H9 (cell line): Measurements from ENCODE around the gene CABYR. TPM values are rescaled to one million over a fixed set of nuclear protein-coding genes. Genes with fewer than 3 reads are reported as not detected.

Experiments used
- DNase-seq: peaks from one replicate; pipeline ENCODE4 v3.0.0-alpha.2; 2017
- H2AFZ ChIP-seq: one replicate; pipeline ENCODE4 v1.6.1; 2013; ENCODE audit warnings: mild to moderate bottlenecking, low read length, control low read depth, moderate library complexity
- H2AK5ac ChIP-seq: 2 replicates; pipeline ENCODE4 v1.6.1; 2013; ENCODE audit warnings: low read length, control low read depth, mixed read lengths; ENCODE audit not compliant: insufficient read length
- H2BK120ac ChIP-seq: one replicate; pipeline ENCODE4 v1.6.1; 2013; ENCODE audit warnings: low read depth, mild to moderate bottlenecking, low read length, control low read depth, inconsistent platforms; ENCODE audit not compliant: poor library complexity, severe bottlenecking
- H2BK12ac ChIP-seq: 2 replicates; pipeline ENCODE4 v1.6.1; 2013; ENCODE audit warnings: low read length, control low read depth, mixed read lengths, low read depth; ENCODE audit not compliant: insufficient read length
- H2BK15ac ChIP-seq: 2 replicates; pipeline ENCODE4 v1.6.1; 2013; ENCODE audit warnings: low read depth, low read length, control low read depth
- H2BK20ac ChIP-seq: one replicate; pipeline ENCODE4 v1.6.1; 2013; ENCODE audit warnings: low read depth, mild to moderate bottlenecking, low read length, control low read depth, inconsistent platforms; ENCODE audit not compliant: poor library complexity, severe bottlenecking
- H2BK5ac ChIP-seq: 2 replicates; pipeline ENCODE4 v1.6.1; 2013; ENCODE audit warnings: low read length, control low read depth, mixed read lengths; ENCODE audit not compliant: insufficient read length
- H3K14ac ChIP-seq: 2 replicates; pipeline ENCODE4 v1.6.1; 2013; ENCODE audit warnings: low read length, control low read depth; ENCODE audit not compliant: insufficient read depth
- H3K18ac ChIP-seq: 2 replicates; pipeline ENCODE4 v1.6.1; 2013; ENCODE audit warnings: low read depth, mild to moderate bottlenecking, mixed read lengths, low read length, control low read depth; ENCODE audit not compliant: insufficient read length
- H3K23ac ChIP-seq: 2 replicates; pipeline ENCODE4 v1.6.1; 2013; ENCODE audit warnings: low read length, control low read depth, mixed read lengths, low read depth; ENCODE audit not compliant: insufficient read length
- H3K23me2 ChIP-seq: 2 replicates; pipeline ENCODE4 v1.6.1; 2013; ENCODE audit warnings: low read depth, mild to moderate bottlenecking, mixed read lengths, low read length, control low read depth; ENCODE audit not compliant: insufficient read length, poor library complexity, severe bottlenecking
- H3K27ac ChIP-seq: 2 replicates; pipeline ENCODE4 v1.5.1; 2013; ENCODE audit warnings: low read length, control low read depth, mixed read lengths, low read depth; ENCODE audit not compliant: insufficient read length
- H3K27me3 ChIP-seq: 2 replicates; pipeline ENCODE4 v1.6.1; 2013; ENCODE audit warnings: low read length, control low read depth, inconsistent platforms; ENCODE audit not compliant: insufficient read depth
- H3K4ac ChIP-seq: 2 replicates; pipeline ENCODE4 v1.6.1; 2013; ENCODE audit warnings: low read depth, mild to moderate bottlenecking, control low read depth, inconsistent platforms, low read length, moderate library complexity
- H3K4me1 ChIP-seq: 2 replicates; pipeline ENCODE4 v1.6.1; 2013; ENCODE audit warnings: low read length, control low read depth, inconsistent platforms; ENCODE audit not compliant: insufficient read depth
- H3K4me2 ChIP-seq: 2 replicates; pipeline ENCODE4 v1.6.1; 2013; ENCODE audit warnings: low read length, control low read depth, mixed read lengths; ENCODE audit not compliant: insufficient read length, insufficient read depth
- H3K56ac ChIP-seq: 2 replicates; pipeline ENCODE4 v1.6.1; 2013; ENCODE audit warnings: low read depth, mild to moderate bottlenecking, mixed read lengths, low read length, control low read depth; ENCODE audit not compliant: insufficient read length
- H3K79me1 ChIP-seq: 2 replicates; pipeline ENCODE4 v1.6.1; 2013; ENCODE audit warnings: low read depth, mild to moderate bottlenecking, moderate library complexity, low read length, control low read depth, inconsistent platforms; ENCODE audit not compliant: insufficient read depth, poor library complexity, severe bottlenecking
- H3K79me2 ChIP-seq: 2 replicates; pipeline ENCODE4 v1.6.1; 2013; ENCODE audit warnings: low read length, control low read depth, inconsistent platforms; ENCODE audit not compliant: insufficient read depth
- H3K9ac ChIP-seq: 2 replicates; pipeline ENCODE4 v1.6.1; 2013; ENCODE audit warnings: low read length, control low read depth, mixed read lengths; ENCODE audit not compliant: insufficient read length; ENCODE audit errors: extremely low read depth
- H3K9me3 ChIP-seq: one replicate; pipeline ENCODE4 v1.6.1; 2013; ENCODE audit warnings: low read depth, low read length, inconsistent platforms; ENCODE audit not compliant: control insufficient read depth
- H3T11ph ChIP-seq: one replicate; pipeline ENCODE4 v1.6.1; 2013; ENCODE audit warnings: mild to moderate bottlenecking, low read length, control low read depth, inconsistent platforms
- H4K20me1 ChIP-seq: one replicate; pipeline ENCODE4 v1.6.1; 2013; ENCODE audit not compliant: control insufficient read depth, insufficient read length, insufficient read depth
- H4K5ac ChIP-seq: 2 replicates; pipeline ENCODE4 v1.6.1; 2013; ENCODE audit warnings: low read depth, mild to moderate bottlenecking, mixed read lengths, low read length, control low read depth; ENCODE audit not compliant: insufficient read length
- H4K8ac ChIP-seq: replicated peaks from 2 replicates; pipeline ENCODE4 v1.6.1; 2013; ENCODE audit warnings: low read length, control low read depth, mixed read lengths, low read depth; ENCODE audit not compliant: insufficient read length
- H4K91ac ChIP-seq: 2 replicates; pipeline ENCODE4 v1.6.1; 2013; ENCODE audit warnings: low read depth, mild to moderate bottlenecking, moderate library complexity, mixed read lengths, low read length, control low read depth; ENCODE audit not compliant: insufficient read length
- H3K27ac Mint-ChIP-seq, 3 experiments: 2 replicates in 2 of 3; 3 replicates in 1 of 3; pipeline ENCODE4 v1.8.0; 2020 to 2021; ENCODE audit warnings: mixed read lengths in 3 of 3, mild to moderate bottlenecking in 1 of 3, moderate library complexity in 1 of 3
- H3K27me3 Mint-ChIP-seq: 2 replicates; pipeline ENCODE4 v1.8.0; 2021; ENCODE audit warnings: low read depth, mild to moderate bottlenecking, moderate library complexity, mixed read lengths
- H3K36me3 Mint-ChIP-seq, 3 experiments: 2 replicates in 2 of 3; 3 replicates in 1 of 3; pipeline ENCODE4 v1.8.0; 2020 to 2021; ENCODE audit warnings: low read depth in 3 of 3, mixed read lengths in 3 of 3; ENCODE audit not compliant: insufficient read depth in 1 of 3
- H3K4me1 Mint-ChIP-seq, 2 experiments: 2 replicates each; pipeline ENCODE4 v1.8.0; 2020; ENCODE audit warnings: mixed read lengths in 2 of 2
- H3K4me3 Mint-ChIP-seq, 2 experiments: 2 replicates in 1 of 2; 3 replicates in 1 of 2; pipeline ENCODE4 v1.8.0; 2020 to 2021; ENCODE audit warnings: mild to moderate bottlenecking in 2 of 2, mixed read lengths in 2 of 2, moderate library complexity in 1 of 2
- H3K9me3 Mint-ChIP-seq, 2 experiments: 2 replicates in 1 of 2; 3 replicates in 1 of 2; pipeline ENCODE4 v1.8.0; 2020; ENCODE audit warnings: mild to moderate bottlenecking in 2 of 2, mixed read lengths in 2 of 2, moderate library complexity in 1 of 2
- WGBS: extraction: QIAGEN DNeasy Blood & Tissue Kit; methylation state at CpG from one replicate; pipeline ENCODE4 v1.1.7; 2013; ENCODE audit warnings: missing lambda C conversion rate, low lambda C conversion rate, mixed read lengths; ENCODE audit not compliant: insufficient read length; ENCODE audit errors: extremely low coverage; 5-methylcytosine and 5-hydroxymethylcytosine counted together
- total RNA-seq: library from RNA; stranded (reverse); gene quantifications from 2 replicates; pipeline ENCODE4 v1.2.1, GENCODE V29; 2021
- TF ChIP-seq, protein P1 (sequence below): fragments of 200-600 bp; sonication (generic); conservative IDR thresholded peaks from 3 replicates; pipeline ENCODE4 v1.8.0; 2021; ENCODE audit warnings: antibody characterized with exemption, mild to moderate bottlenecking

CABYR gene
- total RNA-seq, 1 experiment from 2014 or later: 13.6 TPM

DNA sequence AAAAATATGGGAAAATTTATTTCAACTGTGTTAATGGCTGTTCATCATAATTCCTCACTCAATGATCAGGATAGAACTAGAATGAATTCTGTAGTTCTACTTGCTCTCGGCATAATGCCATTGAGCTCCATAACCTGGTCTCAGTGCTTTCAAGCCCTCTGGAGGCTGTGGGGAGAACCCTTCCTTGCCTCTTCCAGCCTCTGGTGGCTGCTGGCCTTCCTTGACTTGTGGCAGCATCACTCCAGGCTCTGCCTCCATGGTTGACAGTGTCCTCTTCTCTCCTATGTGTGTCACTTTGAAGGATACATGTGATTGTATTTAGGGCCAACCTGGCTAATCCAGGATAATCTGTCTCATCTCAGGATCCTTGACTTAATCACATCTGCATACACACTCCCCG, 26.9 kb upstream of the CABYR start:
- H3K79me2 ChIP-seq: no peaks in the 10 kb centered on the region
- no peak overlapping the region for H3K23ac ChIP-seq
- Mint-ChIP-seq H3K27me3 (no peaks in the 10 kb centered on the region), H3K4me1 (peaks cover 6 to 7% of the 10 kb centered on the region in 2 experiments), H3K9me3 (no peaks in the 10 kb centered on the region), H3K36me3 (no peaks in the 10 kb centered on the region; a peak in 2 of 7 replicates), H3K27ac (no peak overlapping the region), H3K4me3 (no peak overlapping the region)
- H3K18ac ChIP-seq: no peak overlapping the region
- H3T11ph ChIP-seq: no peak overlapping the region
- H3K4me2 ChIP-seq: no peak overlapping the region
- H3K4ac ChIP-seq: no peak overlapping the region
- H3K27me3 ChIP-seq: no peaks in the 10 kb centered on the region
- H4K91ac ChIP-seq: no peak overlapping the region
- no peak overlapping the region for H3K14ac ChIP-seq
- H3K9ac ChIP-seq: no peak overlapping the region
- H3K56ac ChIP-seq: no peak overlapping the region
- no peaks in the 10 kb centered on the region for H3K79me1 ChIP-seq
- no peak overlapping the region for H4K5ac ChIP-seq
- no CpG with 5 or more reads among the region's 2 CpGs for whole genome bisulfite sequencing
- DNase-seq: no peak
- TF ChIP-seq, protein P1, sequence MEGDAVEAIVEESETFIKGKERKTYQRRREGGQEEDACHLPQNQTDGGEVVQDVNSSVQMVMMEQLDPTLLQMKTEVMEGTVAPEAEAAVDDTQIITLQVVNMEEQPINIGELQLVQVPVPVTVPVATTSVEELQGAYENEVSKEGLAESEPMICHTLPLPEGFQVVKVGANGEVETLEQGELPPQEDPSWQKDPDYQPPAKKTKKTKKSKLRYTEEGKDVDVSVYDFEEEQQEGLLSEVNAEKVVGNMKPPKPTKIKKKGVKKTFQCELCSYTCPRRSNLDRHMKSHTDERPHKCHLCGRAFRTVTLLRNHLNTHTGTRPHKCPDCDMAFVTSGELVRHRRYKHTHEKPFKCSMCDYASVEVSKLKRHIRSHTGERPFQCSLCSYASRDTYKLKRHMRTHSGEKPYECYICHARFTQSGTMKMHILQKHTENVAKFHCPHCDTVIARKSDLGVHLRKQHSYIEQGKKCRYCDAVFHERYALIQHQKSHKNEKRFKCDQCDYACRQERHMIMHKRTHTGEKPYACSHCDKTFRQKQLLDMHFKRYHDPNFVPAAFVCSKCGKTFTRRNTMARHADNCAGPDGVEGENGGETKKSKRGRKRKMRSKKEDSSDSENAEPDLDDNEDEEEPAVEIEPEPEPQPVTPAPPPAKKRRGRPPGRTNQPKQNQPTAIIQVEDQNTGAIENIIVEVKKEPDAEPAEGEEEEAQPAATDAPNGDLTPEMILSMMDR: peak; percentile 36
- no peak overlapping the region for H3K27ac ChIP-seq
- no peak overlapping the region for H2AK5ac ChIP-seq
- no peak overlapping the region for H2AFZ ChIP-seq
- no peaks in the 10 kb centered on the region for H4K20me1 ChIP-seq
- H2BK5ac ChIP-seq: no peak overlapping the region
- no peak overlapping the region for H2BK120ac ChIP-seq
- H2BK15ac ChIP-seq: no peak overlapping the region
- no peak overlapping the region for H2BK20ac ChIP-seq
- no peaks in the 10 kb centered on the region for H3K4me1 ChIP-seq
- no peaks in the 10 kb centered on the region for H3K23me2 ChIP-seq
- no peak overlapping the region for H4K8ac ChIP-seq
- no peak overlapping the region for H2BK12ac ChIP-seq
- no peaks in the 10 kb centered on the region for H3K9me3 ChIP-seq
